CD14-positive monocyte (primary cell): ENCODE data around the gene ISG20. TPM values are rescaled to one million over a fixed set of nuclear protein-coding genes. Genes with fewer than 3 reads are reported as not detected.
A peak's percentile ranks its signal among the peaks of the same experiment; 100 is the strongest.

Experiments
- DNase-seq, 3 donors: peaks; one replicate each; pipeline ENCODE4 v3.0.0-alpha.2; 2011 to 2022
- H2AFZ ChIP-seq: 2 replicates; pipeline ENCODE4 v1.6.0; 2012; ENCODE audit warnings: mild to moderate bottlenecking, low read depth, low read length, inconsistent platforms; ENCODE audit not compliant: insufficient read depth, poor library complexity, severe bottlenecking
- H3K27ac ChIP-seq, 2 donors: 1 replicate in 1 of 2; 2 replicates in 1 of 2; pipeline ENCODE4 v1.5.1; 2012 to 2013; ENCODE audit warnings: low read length in 2 of 2, control low read depth in 1 of 2, inconsistent platforms in 1 of 2, low read depth in 1 of 2, mild to moderate bottlenecking in 1 of 2
- H3K27me3 ChIP-seq, 2 donors: one replicate each; pipeline versions ENCODE4 v1.6.0 to v1.6.1; 2011 to 2013; ENCODE audit warnings: low read length in 2 of 2; ENCODE audit not compliant: control insufficient read depth in 2 of 2, insufficient read depth in 2 of 2
- H3K36me3 ChIP-seq, 2 donors: replicated peaks in 1 of 2; 1 replicate in 1 of 2; 2 replicates in 1 of 2; pipeline versions ENCODE4 v1.5.1 to v1.6.1; 2012 to 2013; ENCODE audit warnings: low read length in 2 of 2, control low read depth in 1 of 2, inconsistent platforms in 1 of 2, mild to moderate bottlenecking in 1 of 2; ENCODE audit not compliant: insufficient read depth in 2 of 2, control insufficient read depth in 1 of 2
- H3K4me1 ChIP-seq, 2 donors: 1 replicate in 1 of 2; 2 replicates in 1 of 2; pipeline versions ENCODE4 v1.5.1 to v1.6.1; 2012 to 2013; ENCODE audit warnings: low read length in 2 of 2, control low read depth in 1 of 2, inconsistent platforms in 1 of 2, mild to moderate bottlenecking in 1 of 2, moderate library complexity in 1 of 2; ENCODE audit not compliant: insufficient read depth in 2 of 2, control insufficient read depth in 1 of 2
- H3K4me2 ChIP-seq: replicated peaks from 2 replicates; pipeline ENCODE3; 2012; ENCODE audit warnings: low read length, moderate library complexity, mild to moderate bottlenecking; ENCODE audit not compliant: poor library complexity, severe bottlenecking; ENCODE audit errors: extremely low read depth
- H3K4me3 ChIP-seq, 3 experiments: fragments of 200-600 bp in 1 of 3; sonication (generic) in 1 of 3; replicated peaks in 1 of 3; 1 replicate in 2 of 3; 2 replicates in 1 of 3; pipeline ENCODE4 v1.5.1; 2011 to 2013; ENCODE audit warnings: low read length in 3 of 3, mild to moderate bottlenecking in 3 of 3, control low read depth in 2 of 3, low read depth in 2 of 3, inconsistent platforms in 1 of 3, moderate library complexity in 1 of 3
- H3K79me2 ChIP-seq: 2 replicates; pipeline ENCODE4 v1.6.0; 2012; ENCODE audit warnings: mild to moderate bottlenecking, control low read depth, inconsistent platforms, low read length, moderate library complexity; ENCODE audit not compliant: insufficient read depth
- H3K9ac ChIP-seq: 2 replicates; pipeline ENCODE4 v1.6.0; 2017; ENCODE audit warnings: low read length, mild to moderate bottlenecking; ENCODE audit not compliant: insufficient read depth, poor library complexity, severe bottlenecking
- H3K9me3 ChIP-seq, 2 donors: replicated peaks in 1 of 2; 1 replicate in 1 of 2; 2 replicates in 1 of 2; pipeline versions ENCODE4 v1.5.1 to v1.6.1; 2012 to 2013; ENCODE audit warnings: low read length in 2 of 2, control low read depth in 1 of 2; ENCODE audit not compliant: control insufficient read depth in 1 of 2, insufficient read depth in 1 of 2
- H4K20me1 ChIP-seq: 2 replicates; pipeline ENCODE4 v1.6.0; 2012; ENCODE audit warnings: mild to moderate bottlenecking, low read length, control low read depth, moderate library complexity; ENCODE audit not compliant: insufficient read depth
- H3K27ac Mint-ChIP-seq, 7 donors: one replicate each; pipeline ENCODE4 v1.8.0; 2020; ENCODE audit warnings: mild to moderate bottlenecking in 7 of 7, mixed read lengths in 7 of 7, moderate library complexity in 6 of 7, inconsistent platforms in 2 of 7
- H3K27me3 Mint-ChIP-seq, 3 donors: one replicate each; pipeline ENCODE4 v1.8.0; 2021 to 2022; ENCODE audit warnings: low read depth in 3 of 3, mild to moderate bottlenecking in 3 of 3, mixed read lengths in 3 of 3, moderate library complexity in 3 of 3, inconsistent platforms in 1 of 3
- H3K36me3 Mint-ChIP-seq, 2 donors: one replicate each; pipeline ENCODE4 v1.8.0; 2020; ENCODE audit warnings: mixed read lengths in 2 of 2, inconsistent platforms in 1 of 2, mild to moderate bottlenecking in 1 of 2
- H3K4me1 Mint-ChIP-seq: one replicate; pipeline ENCODE4 v1.8.0; 2020; ENCODE audit warnings: mild to moderate bottlenecking, mixed read lengths
- H3K4me3 Mint-ChIP-seq, 2 donors: one replicate each; pipeline ENCODE4 v1.8.0; 2020; ENCODE audit warnings: mild to moderate bottlenecking in 2 of 2, mixed read lengths in 2 of 2, moderate library complexity in 1 of 2
- H3K9me3 Mint-ChIP-seq, 7 donors: one replicate each; pipeline ENCODE4 v1.8.0; 2020 to 2022; ENCODE audit warnings: mixed read lengths in 7 of 7, mild to moderate bottlenecking in 6 of 7, moderate library complexity in 6 of 7, inconsistent platforms in 2 of 7
- CTCF ChIP-seq: fragments of 200-600 bp; IDR thresholded peaks from one replicate; pipeline ENCODE4 v1.8.0; 2022; ENCODE audit warnings: antibody characterized with exemption, mild to moderate bottlenecking
- WGBS: methylation state at CpG from one replicate; pipeline ENCODE4 v1.1.5; 2013; ENCODE audit warnings: missing lambda C conversion rate; ENCODE audit not compliant: insufficient coverage; 5-methylcytosine and 5-hydroxymethylcytosine counted together
- intact Hi-C, 2 donors: fragments of 100-400 bp; cut with micrococcal nuclease; formaldehyde crosslinking; loops; one replicate each; pipeline versions ENCODE4 v1.15.0 to v1.15.1; 2023
- polyA plus RNA-seq, 3 donors: library from polyadenylated mRNA; depleted of rRNA in 1 of 3; unstranded in 2 of 3; stranded (reverse) in 1 of 3; fragments of 300-500 nt in 2 of 3; fragments of >200 nt in 1 of 3; fragmentation: Illumina TruSeq in 2 of 3; gene quantifications; 1 replicate in 2 of 3; 2 replicates in 1 of 3; pipeline ENCODE4 v1.2.3, GENCODE V29; 2012 to 2021

Gene ISG20
- polyA plus RNA-seq, 3 donors: 15.6 to 29.3 (median 25.1) TPM

GRCh38 chr15:88604381-88605188 is 34.2 kb upstream of the ISG20 start:
- peaks cover 46 to 66% of the 10 kb centered on the region in 2 donors for H3K27me3 ChIP-seq
- H3K4me2 ChIP-seq: no peak overlapping the region
- Mint-ChIP-seq H3K4me1 (peaks cover 6% of the 10 kb centered on the region), H3K4me3 (peak overlapping the region in 1 of 2 donors; percentile 87), H3K9me3 (peaks cover 0 to 22% (median 11%) of the 10 kb centered on the region in 7 donors), H3K27me3 (peaks cover 49 to 68% (median 52%) of the 10 kb centered on the region in 3 donors), H3K27ac (no peak overlapping the region), H3K36me3 (peaks cover 0 to 3% of the 10 kb centered on the region in 2 donors)
- WGBS: 3% methylated on average over 43 of the region's 46 CpGs
- no peaks in the 10 kb centered on the region for H3K36me3 ChIP-seq
- H3K27ac ChIP-seq: no peak overlapping the region
- H3K4me3 ChIP-seq: no peak overlapping the region
- H2AFZ ChIP-seq: no peak overlapping the region
- peaks cover 0 to 25% of the 10 kb centered on the region in 2 donors for H3K9me3 ChIP-seq
- intact Hi-C loops: loop anchor here in 1 of 2 donors (1.0 kb wide), 1 partner anchor 8 kb away; no protein-coding TSS in a partner anchor
- no peaks in the 10 kb centered on the region for H3K79me2 ChIP-seq
- H3K4me1 ChIP-seq: no peaks in the 10 kb centered on the region
- no peak for DNase-seq
- no peak for TF ChIP-seq CTCF
- H3K9ac ChIP-seq: no peak overlapping the region
- no peaks in the 10 kb centered on the region for H4K20me1 ChIP-seq

- Histone ChIP-seq H2AFZ (no peak overlapping the region), H3K4me3 (no peak overlapping the region), H3K27me3 (peaks cover 46 to 69% of the 10 kb centered on the region in 2 donors), H3K9ac (no peak overlapping the region), H3K4me2 (no peak overlapping the region), H3K9me3 (peaks cover 0 to 25% of the 10 kb centered on the region in 2 donors), H4K20me1 (no peaks in the 10 kb centered on the region), H3K4me1 (no peaks in the 10 kb centered on the region), H3K36me3 (no peaks in the 10 kb centered on the region), H3K27ac (no peak overlapping the region), H3K79me2 (no peaks in the 10 kb centered on the region)
- H3K36me3 Mint-ChIP-seq: peaks cover 0 to 3% of the 10 kb centered on the region in 2 donors
- no peak for DNase-seq
- TF ChIP-seq CTCF: no peak
- peaks cover 0 to 22% (median 11%) of the 10 kb centered on the region in 7 donors for H3K9me3 Mint-ChIP-seq
- 6% methylated on average over 43 of the region's 58 CpGs for WGBS
- intact Hi-C loops: loop anchor here in 1 of 2 donors (1.0 kb wide), 1 partner anchor 9 kb away; no protein-coding TSS in a partner anchor
- no peak overlapping the region for H3K27ac Mint-ChIP-seq
- peak overlapping the region in 1 of 2 donors; percentile 87 for H3K4me3 Mint-ChIP-seq
- H3K4me1 Mint-ChIP-seq: peaks cover 8% of the 10 kb centered on the region
- H3K27me3 Mint-ChIP-seq: peaks cover 49 to 67% (median 52%) of the 10 kb centered on the region in 3 donors
Observed at GRCh38 chr15:88605189-88606069, 33.4 kb upstream of the ISG20 start.
